ENCODE data around the gene GANAB.
A peak's percentile ranks its signal among the peaks of the same experiment; 100 is the strongest.
"Not testable (repeated sequence)": the region's sequence is repeated elsewhere in the genome, so short reads cannot be mapped to it uniquely, and the experiment has no call there.

Gene GANAB

GRCh38 chr11:62621027-62621566 lies 25.3 kb downstream of the GANAB start:
- no peak for DNase-seq

DNA sequence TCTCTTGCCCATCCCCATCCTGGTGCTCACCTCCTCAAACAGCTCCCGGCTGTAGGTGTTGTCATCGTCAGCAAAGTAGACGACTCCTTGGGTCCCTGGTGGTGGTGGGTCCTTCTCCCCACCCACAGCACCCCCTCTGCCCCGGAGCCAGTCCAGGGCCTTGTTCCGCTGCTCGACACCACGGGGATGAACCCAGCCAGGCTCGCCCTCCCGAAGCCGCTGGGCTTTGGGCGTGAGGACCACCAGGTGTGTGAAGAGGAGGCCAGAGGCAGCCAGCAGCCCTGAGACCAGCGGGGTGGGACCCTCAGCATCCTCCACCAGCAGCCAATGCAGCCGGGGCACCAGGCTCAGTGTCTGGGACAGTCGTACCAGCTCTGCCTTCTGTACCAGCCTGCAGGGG lies 29.5 kb downstream of the GANAB start:
- not testable (repeated sequence) for DNase-seq

- no peak for DNase-seq
Measured at GRCh38 chr11:62615521-62615920, 30.9 kb downstream of the GANAB start.

DNA sequence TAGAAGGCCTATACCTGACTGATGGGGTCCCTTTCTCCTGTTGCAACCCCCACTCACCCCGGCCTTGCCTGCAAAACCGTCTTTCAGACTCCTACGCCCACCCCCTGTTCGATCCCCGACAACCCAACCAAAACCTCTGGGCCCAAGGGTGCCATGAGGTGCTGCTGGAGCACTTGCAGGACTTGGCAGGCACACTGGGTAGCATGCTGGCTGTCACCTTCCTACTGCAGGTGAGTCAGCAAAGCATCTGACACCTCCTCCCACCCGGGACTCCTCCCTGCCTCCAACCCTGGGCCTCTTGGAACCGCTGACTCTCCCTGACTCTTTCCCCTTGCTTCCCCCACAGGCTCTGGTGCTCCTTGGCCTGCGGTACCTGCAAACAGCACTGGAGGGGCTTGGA lies 32.1 kb downstream of the GANAB start:
- no peak for DNase-seq

- no peak for DNase-seq
Measured at GRCh38 chr11:62613291-62613778, 33.1 kb downstream of the GANAB start.

- peak; percentile 43 for DNase-seq
Measured at GRCh38 chr11:62612366-62613290, 33.8 kb downstream of the GANAB start, which contains the start of the genes EML3 and ROM1. Gene EML3, minus strand, starts transcription at chr11:62612775. Its CDS starts 318 bp downstream, at chr11:62612457. Gene ROM1, plus strand, starts transcription at chr11:62613257. Its CDS starts 25 bp downstream, at chr11:62613282.

- DNase-seq: no peak
Measured at GRCh38 chr11:62611705-62612365, 34.6 kb downstream of the GANAB start.

GRCh38 chr11:62610814-62611704 lies 35.4 kb downstream of the GANAB start:
- DNase-seq: no peak

GRCh38 chr11:62610403-62610802 lies 36.0 kb downstream of the GANAB start:
- DNase-seq: no peak

DNA sequence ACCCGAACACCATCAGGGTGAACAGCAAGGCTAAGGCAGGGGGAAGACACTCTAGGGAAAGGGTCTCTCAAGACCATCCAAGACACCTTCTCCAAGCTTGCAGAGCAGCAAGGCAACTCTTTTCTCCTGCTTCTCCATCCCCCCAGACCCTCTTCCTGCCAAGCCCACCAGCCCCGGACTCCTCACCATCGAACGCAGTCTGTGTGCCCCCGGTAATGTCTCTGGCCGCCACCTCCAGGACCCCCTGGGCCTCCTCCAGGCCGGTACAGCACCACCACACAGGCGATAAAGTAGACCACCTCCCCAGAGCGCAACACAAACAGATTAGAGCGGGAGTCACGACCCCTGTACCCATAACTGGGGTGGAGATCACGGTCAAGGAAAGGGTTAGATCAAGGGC lies 37.6 kb downstream of the GANAB start:
- DNase-seq: no peak

GRCh38 chr11:62607714-62608113 lies 38.7 kb downstream of the GANAB start:
- DNase-seq: no peak

GRCh38 chr11:62605902-62606301 lies 40.5 kb downstream of the GANAB start:
- no peak for DNase-seq

GRCh38 chr11:62605467-62605866 lies 40.9 kb downstream of the GANAB start:
- DNase-seq: no peak

GRCh38 chr11:62604460-62605120 lies 41.8 kb downstream of the GANAB start:
- DNase-seq: no peak

- no peak for DNase-seq
Measured at GRCh38 chr11:62603776-62604299, 42.6 kb downstream of the GANAB start.

DNA sequence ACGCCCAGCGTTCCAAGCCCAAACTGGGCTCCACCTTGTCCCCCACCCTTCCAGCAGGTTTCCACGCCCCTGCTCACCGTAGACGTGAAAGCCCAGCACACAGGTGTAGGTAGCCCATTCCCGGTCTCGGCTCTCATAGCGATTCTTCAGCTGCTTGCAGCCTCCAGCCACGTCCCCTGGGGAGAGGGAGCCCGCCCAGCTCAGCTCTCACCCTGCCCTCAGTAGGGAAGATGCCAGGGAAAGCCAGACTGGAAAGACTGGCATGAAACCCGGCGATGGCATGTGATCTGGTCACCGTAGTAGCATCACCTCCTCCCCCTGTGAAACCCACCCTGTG lies 43.4 kb downstream of the GANAB start:
- DNase-seq: no peak

GRCh38 chr11:62602141-62603071 lies 44.0 kb downstream of the GANAB start:
- DNase-seq: no peak

- DNase-seq: peak; percentile 94
Measured at GRCh38 chr11:62601372-62602140, 44.9 kb downstream of the GANAB start, which contains the start of gene MTA2. Gene MTA2, minus strand, starts transcription at chr11:62601865. Its CDS starts 415 bp downstream, at chr11:62601450.

DNA sequence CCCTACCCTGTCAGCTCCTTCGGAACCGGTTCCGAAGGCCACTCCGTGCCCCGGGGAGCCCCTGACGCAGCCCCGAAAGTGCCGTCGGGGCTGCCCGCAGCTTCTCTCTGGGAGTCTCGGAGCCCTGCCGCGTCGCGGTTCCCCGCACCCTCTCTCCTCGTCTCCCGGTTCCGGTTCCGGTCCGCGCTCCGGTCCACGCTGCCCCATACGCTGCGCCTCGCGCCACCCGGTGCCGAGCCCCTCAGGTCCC lies 45.4 kb downstream of the GANAB start:
- DNase-seq: no peak

Measured in NCI-H1694 treated with DMSO at 0.1 percent for 48 hours (cell line).